Measurements from ENCODE around the gene SSNA1. TPM values are rescaled to one million over a fixed set of nuclear protein-coding genes. Genes with fewer than 3 reads are reported as not detected.
A peak's percentile ranks its signal among the peaks of the same experiment; 100 is the strongest.

SSNA1 gene
- polyA plus RNA-seq, 1 donor from 2014 or later = 170 TPM

DNA sequence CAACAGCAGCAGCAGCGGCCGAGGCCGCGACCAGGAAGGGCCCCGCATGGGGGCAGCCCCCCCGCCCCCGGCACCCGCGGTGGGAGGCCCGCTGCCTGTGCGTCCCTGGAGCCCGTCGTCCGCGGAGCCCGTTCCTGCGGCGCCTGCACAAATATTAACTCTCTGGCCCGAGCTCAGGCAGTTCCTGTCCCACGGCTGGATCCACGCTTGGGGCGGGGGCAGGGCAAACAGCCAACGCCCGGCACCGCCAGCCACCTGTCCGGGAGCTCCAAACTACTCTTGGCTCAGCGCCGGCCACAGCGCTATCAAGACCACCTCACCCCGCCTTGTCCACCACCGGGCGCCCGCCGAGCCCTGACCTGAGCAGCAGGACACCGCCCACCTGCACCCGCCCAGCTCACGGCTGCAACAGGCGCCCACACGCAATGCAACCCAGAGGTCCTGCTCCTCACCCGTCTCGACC is 18.5 kb upstream of the SSNA1 start, which contains the start of gene LRRC26:
Gene LRRC26, minus strand, starts transcription at position 156 of the 463 bp plus-strand sequence. Its CDS starts 108 bp downstream, at position 48.
- Histone ChIP-seq H3K27ac (ENCODE audit: low read length) (peak within 1 kb of the TSS; percentile 71), H3K9me2 (ENCODE audit: insufficient read depth, low read length) (no peaks in the 10 kb centered on the region), H3F3A (ENCODE audit: insufficient read depth, low read length, poor library complexity, severe bottlenecking) (no peaks in the 10 kb centered on the region), H3K9me3 (ENCODE audit: low read length) (no peaks in the 10 kb centered on the region), H3K79me2 (replicated peaks; ENCODE audit: insufficient read depth, low read length) (no peaks in the 10 kb centered on the region), H3K4me2 (ENCODE audit: low read length) (peak within 1 kb of the TSS; percentile 6), H3K9ac (ENCODE audit: low read length) (peak within 1 kb of the TSS; percentile 82), H3K27me3 (ENCODE audit: insufficient read depth, low read depth, low read length) (peaks cover 34% of the 10 kb centered on the region), H2AFZ (ENCODE audit: low read depth, low read length) (peak within 1 kb of the TSS; percentile 32), H3K36me3 (ENCODE audit: insufficient read depth, low read length) (no peaks in the 10 kb centered on the region), H4K20me1 (ENCODE audit: insufficient read depth) (no peaks in the 10 kb centered on the region), H3K4me3 (ENCODE audit: low read length) (peak within 1 kb of the TSS; percentile 78)
- TF ChIP-seq POLR2AphosphoS5 (IDR thresholded peaks at IDR 0.05) (no peak), EZH2 (IDR thresholded peaks at IDR 0.05; ENCODE audit: borderline replicate concordance, insufficient read depth, low read length, poor library complexity, severe bottlenecking) (no peak), RAD21 (conservative IDR thresholded peaks at IDR 0.05) (no peak), TAF1 (IDR thresholded peaks at IDR 0.05; ENCODE audit: low read depth) (no peak), MXI1 (conservative IDR thresholded peaks at IDR 0.05; ENCODE audit: poor library complexity, severe bottlenecking) (no peak), EP300 (conservative IDR thresholded peaks at IDR 0.05; ENCODE audit: poor library complexity, severe bottlenecking) (no peak), SMC3 (conservative IDR thresholded peaks at IDR 0.05; ENCODE audit: poor library complexity) (no peak)
- TF ChIP-seq, protein P1, sequence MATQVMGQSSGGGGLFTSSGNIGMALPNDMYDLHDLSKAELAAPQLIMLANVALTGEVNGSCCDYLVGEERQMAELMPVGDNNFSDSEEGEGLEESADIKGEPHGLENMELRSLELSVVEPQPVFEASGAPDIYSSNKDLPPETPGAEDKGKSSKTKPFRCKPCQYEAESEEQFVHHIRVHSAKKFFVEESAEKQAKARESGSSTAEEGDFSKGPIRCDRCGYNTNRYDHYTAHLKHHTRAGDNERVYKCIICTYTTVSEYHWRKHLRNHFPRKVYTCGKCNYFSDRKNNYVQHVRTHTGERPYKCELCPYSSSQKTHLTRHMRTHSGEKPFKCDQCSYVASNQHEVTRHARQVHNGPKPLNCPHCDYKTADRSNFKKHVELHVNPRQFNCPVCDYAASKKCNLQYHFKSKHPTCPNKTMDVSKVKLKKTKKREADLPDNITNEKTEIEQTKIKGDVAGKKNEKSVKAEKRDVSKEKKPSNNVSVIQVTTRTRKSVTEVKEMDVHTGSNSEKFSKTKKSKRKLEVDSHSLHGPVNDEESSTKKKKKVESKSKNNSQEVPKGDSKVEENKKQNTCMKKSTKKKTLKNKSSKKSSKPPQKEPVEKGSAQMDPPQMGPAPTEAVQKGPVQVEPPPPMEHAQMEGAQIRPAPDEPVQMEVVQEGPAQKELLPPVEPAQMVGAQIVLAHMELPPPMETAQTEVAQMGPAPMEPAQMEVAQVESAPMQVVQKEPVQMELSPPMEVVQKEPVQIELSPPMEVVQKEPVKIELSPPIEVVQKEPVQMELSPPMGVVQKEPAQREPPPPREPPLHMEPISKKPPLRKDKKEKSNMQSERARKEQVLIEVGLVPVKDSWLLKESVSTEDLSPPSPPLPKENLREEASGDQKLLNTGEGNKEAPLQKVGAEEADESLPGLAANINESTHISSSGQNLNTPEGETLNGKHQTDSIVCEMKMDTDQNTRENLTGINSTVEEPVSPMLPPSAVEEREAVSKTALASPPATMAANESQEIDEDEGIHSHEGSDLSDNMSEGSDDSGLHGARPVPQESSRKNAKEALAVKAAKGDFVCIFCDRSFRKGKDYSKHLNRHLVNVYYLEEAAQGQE (IDR thresholded peaks at IDR 0.05; ENCODE audit: borderline replicate concordance) = no peak
- TF ChIP-seq, protein P2, sequence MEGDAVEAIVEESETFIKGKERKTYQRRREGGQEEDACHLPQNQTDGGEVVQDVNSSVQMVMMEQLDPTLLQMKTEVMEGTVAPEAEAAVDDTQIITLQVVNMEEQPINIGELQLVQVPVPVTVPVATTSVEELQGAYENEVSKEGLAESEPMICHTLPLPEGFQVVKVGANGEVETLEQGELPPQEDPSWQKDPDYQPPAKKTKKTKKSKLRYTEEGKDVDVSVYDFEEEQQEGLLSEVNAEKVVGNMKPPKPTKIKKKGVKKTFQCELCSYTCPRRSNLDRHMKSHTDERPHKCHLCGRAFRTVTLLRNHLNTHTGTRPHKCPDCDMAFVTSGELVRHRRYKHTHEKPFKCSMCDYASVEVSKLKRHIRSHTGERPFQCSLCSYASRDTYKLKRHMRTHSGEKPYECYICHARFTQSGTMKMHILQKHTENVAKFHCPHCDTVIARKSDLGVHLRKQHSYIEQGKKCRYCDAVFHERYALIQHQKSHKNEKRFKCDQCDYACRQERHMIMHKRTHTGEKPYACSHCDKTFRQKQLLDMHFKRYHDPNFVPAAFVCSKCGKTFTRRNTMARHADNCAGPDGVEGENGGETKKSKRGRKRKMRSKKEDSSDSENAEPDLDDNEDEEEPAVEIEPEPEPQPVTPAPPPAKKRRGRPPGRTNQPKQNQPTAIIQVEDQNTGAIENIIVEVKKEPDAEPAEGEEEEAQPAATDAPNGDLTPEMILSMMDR (IDR thresholded peaks at IDR 0.05; ENCODE audit: poor library complexity, severe bottlenecking) = no peak

DNA sequence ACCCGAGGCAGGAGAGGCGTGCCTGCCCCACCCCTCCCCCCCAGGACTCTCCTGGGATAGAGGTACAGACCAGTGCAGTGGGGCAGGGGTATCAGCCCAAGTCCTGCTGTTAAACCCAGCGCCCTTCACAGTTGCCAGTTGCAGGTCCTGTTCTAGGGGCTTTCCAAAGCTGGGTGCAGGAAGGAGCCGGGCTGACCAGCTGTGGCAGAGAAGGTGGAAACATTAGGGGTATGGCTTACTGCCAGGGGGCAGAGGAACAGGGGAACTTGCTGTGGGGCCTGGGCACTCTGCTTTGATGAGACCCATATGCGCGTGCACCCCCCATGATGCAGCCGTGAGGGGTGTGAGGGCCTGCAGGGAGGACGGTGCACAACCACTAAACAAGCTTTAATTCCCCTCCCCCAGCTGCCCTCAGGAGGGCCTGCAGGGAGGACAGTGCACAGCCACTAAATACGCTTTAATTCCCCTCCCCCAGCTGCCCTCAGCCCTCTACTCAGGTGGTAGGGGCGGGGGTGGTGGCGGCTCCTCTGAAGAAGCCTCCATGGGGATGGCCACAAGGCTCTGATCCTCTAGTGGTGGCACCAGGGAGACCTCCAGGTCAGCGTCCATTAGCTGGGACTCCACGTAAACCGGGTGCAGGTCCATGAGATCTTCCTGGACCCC is 17.9 kb upstream of the SSNA1 start:
- peaks cover 28% of the 10 kb centered on the region for H3K27me3 ChIP-seq (ENCODE audit: insufficient read depth, low read depth, low read length)
- H4K20me1 ChIP-seq (ENCODE audit: insufficient read depth) = no peaks in the 10 kb centered on the region
- H3K4me2 ChIP-seq (ENCODE audit: low read length) = no peak overlapping the region

More for the DNA sequence above, 17.9 kb upstream of the SSNA1 start:
- H2AFZ ChIP-seq (ENCODE audit: low read depth, low read length) = no peak overlapping the region
- no peaks in the 10 kb centered on the region for H3K9me3 ChIP-seq (ENCODE audit: low read length)
- H3K4me3 ChIP-seq (ENCODE audit: low read length) = peak overlapping the region; percentile 78
- no peaks in the 10 kb centered on the region for H3K36me3 ChIP-seq (ENCODE audit: insufficient read depth, low read length)
- no peaks in the 10 kb centered on the region for H3K79me2 ChIP-seq (replicated peaks; ENCODE audit: insufficient read depth, low read length)
- peak overlapping the region; percentile 82 for H3K9ac ChIP-seq (ENCODE audit: low read length)
- no peaks in the 10 kb centered on the region for H3F3A ChIP-seq (ENCODE audit: insufficient read depth, low read length, poor library complexity, severe bottlenecking)
- TF ChIP-seq MXI1 (conservative IDR thresholded peaks at IDR 0.05; ENCODE audit: poor library complexity, severe bottlenecking) (no peak), EZH2 (IDR thresholded peaks at IDR 0.05; ENCODE audit: borderline replicate concordance, insufficient read depth, low read length, poor library complexity, severe bottlenecking) (no peak), TAF1 (IDR thresholded peaks at IDR 0.05; ENCODE audit: low read depth) (no peak)
- TF ChIP-seq, protein P1 (IDR thresholded peaks at IDR 0.05; ENCODE audit: borderline replicate concordance) = no peak
- no peak overlapping the region for H3K27ac ChIP-seq (ENCODE audit: low read length)
- no peaks in the 10 kb centered on the region for H3K9me2 ChIP-seq (ENCODE audit: insufficient read depth, low read length)

Data from neural cell (in vitro differentiated cells).